ENCODE measurements around the gene SARDH. TPM values are rescaled to one million over a fixed set of nuclear protein-coding genes. Genes with fewer than 3 reads are reported as not detected.

The SARDH gene
- total and polyA plus RNA-seq, 2 of the 8 experiments (the other 6 are each of a cell fraction or from before 2014, with no cell fraction given) = 6.4 to 7.4 TPM

DNA sequence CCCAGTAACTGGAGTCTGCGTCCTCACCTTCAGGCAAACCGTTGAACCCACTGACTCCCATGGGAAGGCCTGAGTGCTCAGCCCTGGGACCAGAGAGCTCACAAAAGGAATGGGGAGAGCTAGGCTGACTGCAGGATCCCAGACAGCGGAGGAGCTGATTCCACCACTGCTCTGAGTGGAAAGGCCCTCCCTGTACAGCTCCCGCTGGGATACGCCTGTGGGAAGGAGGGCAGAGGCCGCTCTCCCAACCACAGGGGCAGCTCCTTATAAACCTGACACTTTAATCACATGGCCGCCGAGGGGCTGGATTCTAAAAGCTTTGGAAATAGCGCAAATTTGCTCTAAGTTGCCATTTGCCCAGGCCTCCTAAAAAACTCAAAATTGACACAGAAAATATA is 64.9 kb downstream of the SARDH start (continued):
- TF ChIP-seq CHD7 (IDR thresholded peaks at IDR 0.05; ENCODE audit: insufficient replicate concordance, low read length) = no peak
